Measurements from ENCODE around the gene KSR1.

DNA sequence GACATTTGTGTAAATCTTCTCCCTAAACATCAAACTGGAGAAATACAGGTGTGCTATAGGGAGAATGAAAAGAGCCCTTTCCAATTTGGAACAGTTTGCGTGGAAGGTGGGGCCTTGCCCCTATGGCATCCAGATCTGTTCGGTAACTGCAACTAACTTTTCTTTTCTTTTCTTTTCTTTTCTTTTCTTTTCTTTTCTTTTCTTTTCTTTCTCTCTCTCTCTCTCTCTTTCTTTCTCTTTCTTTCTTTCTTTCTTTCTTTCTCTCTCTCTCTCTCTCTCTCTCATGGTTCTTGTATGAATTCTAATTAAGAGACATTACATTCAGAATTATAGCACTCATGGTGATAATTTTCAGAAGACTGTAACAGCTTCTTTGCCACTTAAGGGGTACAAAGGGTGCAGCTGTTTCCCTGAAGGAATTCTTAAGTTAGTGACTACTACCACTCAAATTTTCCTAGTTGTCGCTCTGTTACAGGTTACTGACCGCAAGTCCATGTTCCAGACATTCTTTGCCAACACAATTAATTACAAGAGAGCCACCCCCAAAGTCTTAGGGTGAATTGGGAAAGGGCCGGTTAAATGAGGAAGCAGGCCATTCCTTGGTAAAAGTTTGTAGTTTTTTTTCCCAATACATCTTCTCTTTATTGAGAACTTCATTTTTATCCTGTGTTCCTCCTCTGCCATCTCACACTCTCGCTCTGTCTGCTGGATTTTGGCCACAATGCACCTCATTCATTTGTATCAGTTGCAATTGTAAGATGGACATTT, 69.8 kb downstream of the KSR1 start:
- TF ChIP-seq, protein P1, sequence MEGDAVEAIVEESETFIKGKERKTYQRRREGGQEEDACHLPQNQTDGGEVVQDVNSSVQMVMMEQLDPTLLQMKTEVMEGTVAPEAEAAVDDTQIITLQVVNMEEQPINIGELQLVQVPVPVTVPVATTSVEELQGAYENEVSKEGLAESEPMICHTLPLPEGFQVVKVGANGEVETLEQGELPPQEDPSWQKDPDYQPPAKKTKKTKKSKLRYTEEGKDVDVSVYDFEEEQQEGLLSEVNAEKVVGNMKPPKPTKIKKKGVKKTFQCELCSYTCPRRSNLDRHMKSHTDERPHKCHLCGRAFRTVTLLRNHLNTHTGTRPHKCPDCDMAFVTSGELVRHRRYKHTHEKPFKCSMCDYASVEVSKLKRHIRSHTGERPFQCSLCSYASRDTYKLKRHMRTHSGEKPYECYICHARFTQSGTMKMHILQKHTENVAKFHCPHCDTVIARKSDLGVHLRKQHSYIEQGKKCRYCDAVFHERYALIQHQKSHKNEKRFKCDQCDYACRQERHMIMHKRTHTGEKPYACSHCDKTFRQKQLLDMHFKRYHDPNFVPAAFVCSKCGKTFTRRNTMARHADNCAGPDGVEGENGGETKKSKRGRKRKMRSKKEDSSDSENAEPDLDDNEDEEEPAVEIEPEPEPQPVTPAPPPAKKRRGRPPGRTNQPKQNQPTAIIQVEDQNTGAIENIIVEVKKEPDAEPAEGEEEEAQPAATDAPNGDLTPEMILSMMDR (IDR thresholded peaks at IDR 0.05), result no peak
- no peak for TF ChIP-seq POLR2A (IDR thresholded peaks at IDR 0.05)
